CD4-positive, alpha-beta T cell treated with Interleukin-4 for 1 hour (primary cell): ENCODE measurements around the gene CT83.

Source experiments
- DNase-seq, 2 donors: peaks; one replicate each; pipeline ENCODE4 v3.0.0-alpha.2; 2020 to 2022

Gene CT83, protein sequence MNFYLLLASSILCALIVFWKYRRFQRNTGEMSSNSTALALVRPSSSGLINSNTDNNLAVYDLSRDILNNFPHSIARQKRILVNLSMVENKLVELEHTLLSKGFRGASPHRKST

GRCh38 chrX:116462822-116463221 lies at the start of gene CT83:
Gene CT83 (minus strand): TSS chrX:116462976. CDS start chrX:116462856, 120 bp downstream.
- no peak for DNase-seq

DNA sequence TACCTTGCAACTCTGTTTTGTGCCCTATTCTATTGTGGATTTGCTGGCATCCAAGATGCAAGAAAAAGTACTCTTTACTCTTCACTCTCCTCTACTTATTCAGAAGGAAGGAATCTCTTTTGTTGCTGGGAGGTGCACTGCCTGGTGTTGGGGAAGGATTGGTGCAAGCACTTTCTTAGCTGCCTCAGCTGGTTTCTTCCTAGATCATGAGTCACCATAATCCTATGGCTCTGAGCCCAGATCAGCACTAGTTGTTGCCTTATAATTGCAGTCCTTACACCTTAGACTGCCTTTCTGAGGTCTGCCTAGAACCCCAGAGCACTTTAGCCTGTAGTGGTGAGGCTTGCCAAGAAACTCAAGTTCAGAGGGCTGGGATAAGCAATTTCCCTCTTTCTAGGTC lies 37.0 kb upstream of the CT83 start:
- no peak for DNase-seq

DNA sequence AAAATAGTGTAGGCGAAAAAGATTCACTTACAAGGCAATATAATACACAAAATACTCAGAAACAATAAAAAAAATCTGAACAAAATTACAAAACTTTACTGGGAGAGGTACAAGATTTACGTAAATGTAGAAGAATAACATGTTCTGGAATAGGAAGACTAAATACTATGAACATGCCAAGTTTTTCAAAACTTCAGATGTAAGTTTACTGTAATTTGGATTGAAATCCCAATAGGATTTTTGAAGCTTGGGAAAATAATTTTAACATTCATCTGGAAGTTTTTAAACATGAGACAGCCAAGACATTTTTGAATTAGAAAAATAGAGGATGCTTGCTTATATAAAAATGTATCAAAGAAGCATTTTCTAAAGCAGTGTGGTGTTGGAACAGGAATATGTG lies 30.5 kb upstream of the CT83 start:
- no peak for DNase-seq

GRCh38 chrX:116490104-116490503 lies 27.3 kb upstream of the CT83 start:
- DNase-seq, result no peak

DNA sequence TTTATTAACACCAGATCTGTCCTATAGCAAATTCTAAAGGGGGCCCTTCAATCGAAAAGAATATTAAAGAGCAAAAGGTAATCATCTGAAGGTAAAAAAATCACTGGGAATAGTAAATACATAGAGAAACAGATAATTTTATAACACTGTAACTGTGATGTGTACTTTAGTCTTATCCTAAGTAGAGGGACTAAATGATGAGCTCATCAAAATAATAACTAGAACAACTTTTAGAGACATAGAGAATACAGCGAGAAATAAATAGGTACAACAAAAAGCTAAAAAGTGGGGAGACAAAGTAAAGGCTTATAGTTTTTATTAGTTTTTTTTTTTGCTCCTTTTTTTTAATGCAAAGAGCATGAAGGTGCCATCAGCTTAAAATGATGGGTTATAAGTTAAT lies 17.3 kb upstream of the CT83 start:
- no peak for DNase-seq

- DNase-seq, result no peak
Observed at GRCh38 chrX:116449156-116449555, 13.6 kb downstream of the CT83 start.

GRCh38 chrX:116436358-116436816 lies 26.4 kb downstream of the CT83 start, which contains the start of gene SLC6A14:
Gene SLC6A14 (plus strand): TSS chrX:116436606. CDS start chrX:116436710, 104 bp downstream.
- DNase-seq, result no peak

- DNase-seq, result no peak
Observed at GRCh38 chrX:116435597-116435996, 27.2 kb downstream of the CT83 start.

DNA sequence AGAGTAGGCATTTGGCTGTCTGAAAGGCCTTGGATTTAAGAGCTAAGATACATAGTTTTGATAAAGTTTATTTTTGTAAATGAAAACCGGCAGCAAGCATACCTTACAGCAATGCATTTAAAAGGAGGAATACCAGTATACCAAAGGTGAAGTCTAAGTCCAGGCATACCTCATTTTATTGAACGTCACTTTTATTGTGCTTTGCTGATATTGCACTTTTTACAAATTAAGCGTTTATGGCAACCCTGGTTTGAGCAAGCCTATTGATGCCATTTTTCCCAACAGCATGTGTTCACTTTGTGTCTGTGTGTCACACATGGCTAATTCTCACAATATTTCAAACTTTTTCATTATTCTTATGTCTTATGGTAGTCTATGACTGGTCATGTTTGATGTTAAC lies 34.8 kb downstream of the CT83 start:
- DNase-seq, result no peak

DNA sequence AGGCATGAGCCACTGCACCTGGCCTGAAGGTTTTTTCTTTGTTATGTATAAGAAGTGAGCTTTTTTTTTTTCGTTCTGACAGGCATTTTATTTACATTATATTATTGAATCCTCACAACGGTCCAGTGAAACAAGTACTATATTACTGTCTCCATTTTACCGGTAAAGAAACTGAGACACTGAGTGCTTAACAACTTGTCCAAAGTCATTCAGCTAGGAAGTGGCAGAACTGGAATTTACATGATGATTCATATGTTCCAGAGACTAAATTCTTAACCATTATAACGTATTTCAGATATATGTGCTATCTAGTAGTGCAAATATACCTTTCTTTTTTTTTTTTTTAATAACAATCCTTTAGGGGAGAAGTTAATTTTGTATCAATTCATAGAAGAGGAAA lies 44.8 kb downstream of the CT83 start:
- DNase-seq, result no peak

DNA sequence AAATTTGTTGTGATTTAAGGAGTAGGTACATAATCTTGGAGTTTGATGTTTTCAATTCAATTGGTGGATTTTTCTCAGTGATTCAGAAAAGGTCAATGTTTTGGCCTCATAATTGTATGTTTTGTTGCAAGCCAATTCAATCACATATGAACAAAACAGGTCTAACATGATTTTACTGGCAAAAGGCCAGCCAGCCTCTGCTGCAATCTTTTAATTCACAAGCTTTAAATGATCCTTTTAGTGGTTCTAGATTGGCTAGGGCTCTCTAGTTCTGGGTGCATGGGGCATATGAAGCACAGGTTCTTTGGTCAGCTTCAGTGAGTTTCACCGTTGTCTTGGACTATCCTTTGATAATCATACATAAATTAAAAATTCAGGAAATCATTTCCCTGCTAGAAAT lies 45.6 kb downstream of the CT83 start:
- DNase-seq, result no peak

- no peak for DNase-seq
Observed at GRCh38 chrX:116413273-116413672, 49.5 kb downstream of the CT83 start.
